K562 (cell line): Measurements from ENCODE around the gene FAM151A. TPM values are rescaled to one million over a fixed set of nuclear protein-coding genes. Genes with fewer than 3 reads are reported as not detected.

ENCODE experiments used
- DPF2 ChIP-seq: fragments of 450-650 bp; IDR thresholded peaks from 2 replicates; pipeline ENCODE4 v1.6.1; 2016
- SRSF9 ChIP-seq: fragments of 200-400 bp; formaldehyde crosslinking; IDR thresholded peaks from 2 replicates; pipeline ENCODE4 v1.6.1; 2017; ENCODE audit warnings: low read depth, low read length, borderline replicate concordance
- polyA plus RNA-seq, 8 experiments: library from polyadenylated mRNA; depleted of rRNA in 4 of 8; stranded (reverse) in 5 of 8; unstranded in 3 of 8; fragments of >200 nt; fragmentation: Nextera tagmentation in 2 of 8; fragmentation: Illumina TruSeq in 1 of 8; extraction: Ambion mirVana in 2 of 8; extraction: Trizol in 1 of 8; gene quantifications; 2 replicates each; pipeline versions ENCODE4 v1.2.1 to v1.2.3, GENCODE V29; 2011 to 2014; ENCODE audit warnings: inconsistent platforms in 1 of 8, missing spikeins in 1 of 8
- total RNA-seq, 7 experiments: library from RNA; depleted of rRNA in 6 of 7; stranded (reverse); fragments of >200 nt in 6 of 7; fragmentation: Illumina TruSeq in 2 of 7; extraction: Trizol in 2 of 7; gene quantifications; 2 replicates each; pipeline versions ENCODE4 v1.2.1 to v1.2.3, GENCODE V29; 2011 to 2021; ENCODE audit warnings: low replicate concordance in 1 of 7
- TF ChIP-seq, protein P1 (sequence below), 2 experiments: fragments of 450-650 bp; formaldehyde crosslinking in 1 of 2; IDR thresholded peaks; 2 replicates each; pipeline versions ENCODE4 v1.4.0 to v1.6.1; 2014 to 2020; ENCODE audit warnings: mild to moderate bottlenecking in 2 of 2, borderline replicate concordance in 1 of 2, low read depth in 1 of 2
- TF ChIP-seq, protein P2 (sequence below), 3 experiments: IDR thresholded peaks in 2 of 3; conservative IDR thresholded peaks in 1 of 3; 2 replicates each; pipeline ENCODE4 v1.5.1; 2011 to 2012; ENCODE audit warnings: low read length in 3 of 3, mild to moderate bottlenecking in 3 of 3, control low read depth in 2 of 3, improper control_type of control experiment in 1 of 3, inconsistent platforms in 1 of 3, low read depth in 1 of 3, mixed read lengths in 1 of 3, moderate library complexity in 1 of 3; ENCODE audit not compliant: insufficient read depth in 2 of 3
- TF ChIP-seq, protein P3 (sequence below), 2 experiments: fragments of 450-650 bp in 1 of 2; sonication (generic) in 1 of 2; formaldehyde crosslinking; conservative IDR thresholded peaks; 2 replicates each; pipeline versions ENCODE4 v1.4.0 to v1.8.1; 2020 to 2022; ENCODE audit warnings: mild to moderate bottlenecking in 1 of 2, missing genetic modification reagents in 1 of 2
- TF ChIP-seq, protein P4 (sequence below), 2 experiments: fragments of 450-650 bp; IDR thresholded peaks; 2 replicates each; pipeline ENCODE4 v1.6.1; 2016; ENCODE audit warnings: mild to moderate bottlenecking in 2 of 2, borderline replicate concordance in 1 of 2, low read depth in 1 of 2, moderate library complexity in 1 of 2

The FAM151A gene
- total and polyA plus RNA-seq, 9 of the 15 experiments (the other 6 are each of a cell fraction or from before 2014, with no cell fraction given), result not detected

DNA sequence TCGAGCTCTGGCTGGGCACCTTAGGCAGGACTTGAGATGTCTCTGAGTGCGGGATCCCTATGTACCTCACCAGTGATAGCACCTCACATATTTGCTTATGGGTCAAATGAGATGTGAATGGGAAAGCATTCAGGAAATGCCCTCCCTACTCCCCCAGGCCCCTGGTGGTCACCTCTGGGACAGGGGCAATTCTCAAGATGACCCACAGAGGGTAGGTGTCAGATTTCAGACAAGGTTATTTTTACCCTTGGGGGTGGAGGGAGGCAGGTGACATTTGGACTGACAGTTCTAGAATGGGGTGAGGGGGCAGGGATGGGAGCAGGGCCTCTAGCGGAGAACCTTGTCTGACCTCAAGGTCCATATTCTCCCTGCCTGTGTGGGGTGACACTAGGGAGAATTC lies 48.2 kb downstream of the FAM151A start (continued):
- TF ChIP-seq, protein P1, sequence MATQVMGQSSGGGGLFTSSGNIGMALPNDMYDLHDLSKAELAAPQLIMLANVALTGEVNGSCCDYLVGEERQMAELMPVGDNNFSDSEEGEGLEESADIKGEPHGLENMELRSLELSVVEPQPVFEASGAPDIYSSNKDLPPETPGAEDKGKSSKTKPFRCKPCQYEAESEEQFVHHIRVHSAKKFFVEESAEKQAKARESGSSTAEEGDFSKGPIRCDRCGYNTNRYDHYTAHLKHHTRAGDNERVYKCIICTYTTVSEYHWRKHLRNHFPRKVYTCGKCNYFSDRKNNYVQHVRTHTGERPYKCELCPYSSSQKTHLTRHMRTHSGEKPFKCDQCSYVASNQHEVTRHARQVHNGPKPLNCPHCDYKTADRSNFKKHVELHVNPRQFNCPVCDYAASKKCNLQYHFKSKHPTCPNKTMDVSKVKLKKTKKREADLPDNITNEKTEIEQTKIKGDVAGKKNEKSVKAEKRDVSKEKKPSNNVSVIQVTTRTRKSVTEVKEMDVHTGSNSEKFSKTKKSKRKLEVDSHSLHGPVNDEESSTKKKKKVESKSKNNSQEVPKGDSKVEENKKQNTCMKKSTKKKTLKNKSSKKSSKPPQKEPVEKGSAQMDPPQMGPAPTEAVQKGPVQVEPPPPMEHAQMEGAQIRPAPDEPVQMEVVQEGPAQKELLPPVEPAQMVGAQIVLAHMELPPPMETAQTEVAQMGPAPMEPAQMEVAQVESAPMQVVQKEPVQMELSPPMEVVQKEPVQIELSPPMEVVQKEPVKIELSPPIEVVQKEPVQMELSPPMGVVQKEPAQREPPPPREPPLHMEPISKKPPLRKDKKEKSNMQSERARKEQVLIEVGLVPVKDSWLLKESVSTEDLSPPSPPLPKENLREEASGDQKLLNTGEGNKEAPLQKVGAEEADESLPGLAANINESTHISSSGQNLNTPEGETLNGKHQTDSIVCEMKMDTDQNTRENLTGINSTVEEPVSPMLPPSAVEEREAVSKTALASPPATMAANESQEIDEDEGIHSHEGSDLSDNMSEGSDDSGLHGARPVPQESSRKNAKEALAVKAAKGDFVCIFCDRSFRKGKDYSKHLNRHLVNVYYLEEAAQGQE (IDR thresholded peaks at IDR 0.05; ENCODE audit: borderline replicate concordance), result no peak
- TF ChIP-seq, protein P1 (CRISPR knock-in tag; IDR thresholded peaks at IDR 0.05; ENCODE audit: low read depth), result no peak
- TF ChIP-seq, protein P2, sequence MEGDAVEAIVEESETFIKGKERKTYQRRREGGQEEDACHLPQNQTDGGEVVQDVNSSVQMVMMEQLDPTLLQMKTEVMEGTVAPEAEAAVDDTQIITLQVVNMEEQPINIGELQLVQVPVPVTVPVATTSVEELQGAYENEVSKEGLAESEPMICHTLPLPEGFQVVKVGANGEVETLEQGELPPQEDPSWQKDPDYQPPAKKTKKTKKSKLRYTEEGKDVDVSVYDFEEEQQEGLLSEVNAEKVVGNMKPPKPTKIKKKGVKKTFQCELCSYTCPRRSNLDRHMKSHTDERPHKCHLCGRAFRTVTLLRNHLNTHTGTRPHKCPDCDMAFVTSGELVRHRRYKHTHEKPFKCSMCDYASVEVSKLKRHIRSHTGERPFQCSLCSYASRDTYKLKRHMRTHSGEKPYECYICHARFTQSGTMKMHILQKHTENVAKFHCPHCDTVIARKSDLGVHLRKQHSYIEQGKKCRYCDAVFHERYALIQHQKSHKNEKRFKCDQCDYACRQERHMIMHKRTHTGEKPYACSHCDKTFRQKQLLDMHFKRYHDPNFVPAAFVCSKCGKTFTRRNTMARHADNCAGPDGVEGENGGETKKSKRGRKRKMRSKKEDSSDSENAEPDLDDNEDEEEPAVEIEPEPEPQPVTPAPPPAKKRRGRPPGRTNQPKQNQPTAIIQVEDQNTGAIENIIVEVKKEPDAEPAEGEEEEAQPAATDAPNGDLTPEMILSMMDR (IDR thresholded peaks at IDR 0.05 in 2 of 3, conservative IDR thresholded peaks at IDR 0.05 in 1 of 3; ENCODE audit: insufficient read depth in 2 of 3, low read depth in 1 of 3, low read length in 3 of 3), result peak; percentile 42 to 83 (median 50); a peak in 4 of 6 replicates
- TF ChIP-seq, protein P3, sequence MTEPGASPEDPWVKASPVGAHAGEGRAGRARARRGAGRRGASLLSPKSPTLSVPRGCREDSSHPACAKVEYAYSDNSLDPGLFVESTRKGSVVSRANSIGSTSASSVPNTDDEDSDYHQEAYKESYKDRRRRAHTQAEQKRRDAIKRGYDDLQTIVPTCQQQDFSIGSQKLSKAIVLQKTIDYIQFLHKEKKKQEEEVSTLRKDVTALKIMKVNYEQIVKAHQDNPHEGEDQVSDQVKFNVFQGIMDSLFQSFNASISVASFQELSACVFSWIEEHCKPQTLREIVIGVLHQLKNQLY (CRISPR knock-in tag; conservative IDR thresholded peaks at IDR 0.05), result no peak
- TF ChIP-seq SRSF9 (no peak), DPF2 (no peak)
- TF ChIP-seq, protein P4, sequence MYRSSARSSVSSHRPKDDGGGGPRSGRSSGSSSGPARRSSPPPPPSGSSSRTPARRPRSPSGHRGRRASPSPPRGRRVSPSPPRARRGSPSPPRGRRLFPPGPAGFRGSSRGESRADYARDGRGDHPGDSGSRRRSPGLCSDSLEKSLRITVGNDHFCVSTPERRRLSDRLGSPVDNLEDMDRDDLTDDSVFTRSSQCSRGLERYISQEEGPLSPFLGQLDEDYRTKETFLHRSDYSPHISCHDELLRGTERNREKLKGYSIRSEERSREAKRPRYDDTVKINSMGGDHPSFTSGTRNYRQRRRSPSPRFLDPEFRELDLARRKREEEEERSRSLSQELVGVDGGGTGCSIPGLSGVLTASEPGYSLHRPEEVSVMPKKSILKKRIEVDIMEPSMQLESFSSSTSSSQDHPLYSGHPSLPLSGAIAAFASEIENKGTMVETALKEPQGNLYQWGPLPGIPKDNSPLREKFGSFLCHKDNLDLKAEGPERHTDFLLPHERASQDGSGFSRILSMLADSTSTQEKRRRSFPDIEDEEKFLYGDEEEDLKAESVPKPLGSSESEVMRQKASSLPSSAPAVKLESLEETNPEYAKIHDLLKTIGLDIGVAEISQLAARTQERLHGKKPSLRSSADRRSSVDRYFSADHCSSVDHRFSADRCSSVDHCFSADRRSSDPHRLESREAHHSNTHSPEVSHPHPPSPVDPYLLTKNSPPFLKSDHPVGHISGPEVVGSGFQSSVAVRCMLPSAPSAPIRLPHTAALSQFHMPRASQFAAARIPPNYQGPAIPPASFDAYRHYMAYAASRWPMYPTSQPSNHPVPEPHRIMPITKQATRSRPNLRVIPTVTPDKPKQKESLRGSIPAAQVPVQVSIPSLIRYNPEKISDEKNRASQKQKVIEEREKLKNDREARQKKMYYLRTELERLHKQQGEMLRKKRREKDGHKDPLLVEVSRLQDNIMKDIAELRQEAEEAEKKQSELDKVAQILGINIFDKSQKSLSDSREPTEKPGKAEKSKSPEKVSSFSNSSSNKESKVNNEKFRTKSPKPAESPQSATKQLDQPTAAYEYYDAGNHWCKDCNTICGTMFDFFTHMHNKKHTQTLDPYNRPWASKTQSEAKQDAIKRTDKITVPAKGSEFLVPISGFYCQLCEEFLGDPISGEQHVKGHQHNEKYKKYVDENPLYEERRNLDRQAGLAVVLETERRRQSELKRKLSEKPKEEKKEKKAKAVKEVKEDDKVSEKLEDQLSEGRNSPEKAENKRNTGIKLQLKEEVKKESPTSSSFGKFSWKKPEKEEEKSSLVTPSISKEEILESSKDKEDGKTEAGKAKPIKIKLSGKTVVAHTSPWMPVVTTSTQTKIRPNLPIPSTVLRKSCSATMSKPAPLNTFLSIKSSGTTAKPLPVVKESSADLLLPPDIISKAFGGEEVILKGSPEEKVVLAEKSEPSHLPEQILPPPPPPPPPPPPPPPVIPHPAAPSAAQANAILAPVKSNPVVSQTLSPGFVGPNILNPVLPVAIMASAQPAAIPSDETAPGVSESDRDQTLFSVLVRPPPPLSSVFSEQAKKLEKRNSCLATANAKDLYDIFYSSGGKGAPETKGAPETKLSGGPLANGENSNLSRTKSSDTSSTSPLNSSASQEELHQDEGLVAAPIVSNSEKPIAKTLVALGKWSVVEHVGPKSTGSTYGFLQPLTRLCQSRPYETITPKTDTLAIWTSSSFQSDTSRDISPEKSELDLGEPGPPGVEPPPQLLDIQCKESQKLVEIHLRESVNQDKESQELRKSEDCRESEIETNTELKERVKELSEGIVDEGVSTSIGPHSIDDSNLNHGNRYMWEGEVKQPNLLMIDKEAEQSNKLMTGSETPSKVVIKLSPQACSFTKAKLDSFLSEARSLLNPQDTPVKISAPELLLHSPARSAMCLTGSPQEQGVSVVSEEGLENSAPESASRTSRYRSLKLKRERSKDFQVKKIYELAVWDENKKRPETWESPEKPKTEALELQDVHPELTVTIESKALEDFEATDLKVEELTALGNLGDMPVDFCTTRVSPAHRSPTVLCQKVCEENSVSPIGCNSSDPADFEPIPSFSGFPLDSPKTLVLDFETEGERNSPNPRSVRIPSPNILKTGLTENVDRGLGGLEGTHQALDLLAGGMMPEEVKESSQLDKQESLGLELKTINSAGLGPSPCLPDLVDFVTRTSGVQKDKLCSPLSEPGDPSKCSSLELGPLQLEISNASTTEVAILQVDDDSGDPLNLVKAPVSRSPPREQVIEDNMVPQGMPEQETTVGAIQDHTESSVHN (IDR thresholded peaks at IDR 0.05; ENCODE audit: borderline replicate concordance in 1 of 2, low read depth in 1 of 2), result no peak
